GM13976 (cell line): ENCODE results near the gene BACH2.

ENCODE experiments used
- DNase-seq: peaks from one replicate; pipeline ENCODE4 v3.0.0; 2012; ENCODE audit warnings: low spot score
- in situ Hi-C: fragments of 300-500 bp; cut with MboI; formaldehyde crosslinking; loops from one replicate; pipeline ENCODE4 v1.12.0; 2022; ENCODE audit warnings: low sequenced_read_pairs, mixed read lengths, inconsistent platforms; ENCODE audit not compliant: unreplicated experiment
- TF ChIP-seq, protein P1 (sequence below): IDR thresholded peaks from 2 replicates; pipeline ENCODE4 v1.5.1; 2012; ENCODE audit warnings: borderline replicate concordance, mild to moderate bottlenecking; ENCODE audit not compliant: insufficient read depth; ENCODE audit errors: extremely low read depth, missing control alignments, control extremely low read depth

The BACH2 gene

GRCh38 chr6:89944181-89944755, 352.4 kb downstream of the BACH2 start:
- in situ Hi-C loops: loop anchor here (5.0 to 10.0 kb wide), 2 partner anchors 451 to 533 kb away; no protein-coding TSS in a partner anchor
- TF ChIP-seq, protein P1, sequence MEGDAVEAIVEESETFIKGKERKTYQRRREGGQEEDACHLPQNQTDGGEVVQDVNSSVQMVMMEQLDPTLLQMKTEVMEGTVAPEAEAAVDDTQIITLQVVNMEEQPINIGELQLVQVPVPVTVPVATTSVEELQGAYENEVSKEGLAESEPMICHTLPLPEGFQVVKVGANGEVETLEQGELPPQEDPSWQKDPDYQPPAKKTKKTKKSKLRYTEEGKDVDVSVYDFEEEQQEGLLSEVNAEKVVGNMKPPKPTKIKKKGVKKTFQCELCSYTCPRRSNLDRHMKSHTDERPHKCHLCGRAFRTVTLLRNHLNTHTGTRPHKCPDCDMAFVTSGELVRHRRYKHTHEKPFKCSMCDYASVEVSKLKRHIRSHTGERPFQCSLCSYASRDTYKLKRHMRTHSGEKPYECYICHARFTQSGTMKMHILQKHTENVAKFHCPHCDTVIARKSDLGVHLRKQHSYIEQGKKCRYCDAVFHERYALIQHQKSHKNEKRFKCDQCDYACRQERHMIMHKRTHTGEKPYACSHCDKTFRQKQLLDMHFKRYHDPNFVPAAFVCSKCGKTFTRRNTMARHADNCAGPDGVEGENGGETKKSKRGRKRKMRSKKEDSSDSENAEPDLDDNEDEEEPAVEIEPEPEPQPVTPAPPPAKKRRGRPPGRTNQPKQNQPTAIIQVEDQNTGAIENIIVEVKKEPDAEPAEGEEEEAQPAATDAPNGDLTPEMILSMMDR: no peak
- no peak for DNase-seq

- TF ChIP-seq, protein P1: no peak
- in situ Hi-C loops: loop anchor here (5.0 to 10.0 kb wide), 2 partner anchors 452 to 535 kb away; no protein-coding TSS in a partner anchor
- no peak for DNase-seq
Measured at GRCh38 chr6:89942601-89943000, 354.0 kb downstream of the BACH2 start.

DNA sequence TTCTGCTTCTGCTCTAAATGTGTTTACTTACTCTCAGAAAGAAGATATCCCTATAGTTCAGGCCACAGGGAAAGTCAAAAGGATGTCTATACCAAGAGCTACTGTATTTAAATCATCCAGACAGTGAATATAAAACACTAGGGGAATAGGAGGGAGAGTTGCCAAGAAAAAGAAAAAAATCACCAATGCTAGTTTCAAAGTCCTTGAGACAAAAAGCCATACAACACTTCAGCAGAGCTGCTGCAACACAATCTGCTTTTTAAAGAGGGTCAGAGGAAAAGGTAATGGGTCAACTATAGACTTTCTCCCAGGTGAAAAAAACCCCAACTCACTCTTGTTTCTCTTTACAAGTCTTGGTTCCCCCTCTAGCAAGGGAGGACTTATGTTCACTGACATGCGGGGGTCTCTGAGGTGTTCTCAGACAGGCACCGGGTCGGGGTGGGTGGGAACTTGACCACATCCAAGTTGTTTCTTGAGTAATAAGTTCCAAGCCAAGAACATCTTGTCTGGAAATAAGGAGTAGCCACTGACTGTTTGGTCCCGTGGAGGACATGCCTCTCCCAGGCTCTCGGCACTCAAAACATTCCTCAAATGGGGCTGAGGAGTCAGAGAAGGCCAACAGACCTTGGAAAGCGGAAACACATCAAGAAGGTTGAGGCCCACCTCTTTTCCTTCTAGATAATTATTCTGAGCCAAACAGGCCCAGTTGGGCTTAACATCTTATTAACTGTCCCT, 354.7 kb downstream of the BACH2 start:
- TF ChIP-seq, protein P1: no peak
- DNase-seq: no peak
- in situ Hi-C loops: loop anchor here (5.0 to 10.0 kb wide), 2 partner anchors 453 to 535 kb away; no protein-coding TSS in a partner anchor

- DNase-seq: no peak
- TF ChIP-seq, protein P1: no peak
- in situ Hi-C loops: loop anchor here (5.0 to 10.0 kb wide), 2 partner anchors 454 to 536 kb away; no protein-coding TSS in a partner anchor
Measured at GRCh38 chr6:89941031-89941762, 355.4 kb downstream of the BACH2 start.

- peak; percentile 74 for DNase-seq
- TF ChIP-seq, protein P1: peak; percentile 66
- in situ Hi-C loops: loop anchor here (5.0 to 10.0 kb wide), 2 partner anchors 454 to 537 kb away; no protein-coding TSS in a partner anchor
Measured at GRCh38 chr6:89940225-89941027, 356.2 kb downstream of the BACH2 start.

- TF ChIP-seq, protein P1: no peak
- DNase-seq: no peak
- in situ Hi-C loops: no loop called here
Measured at GRCh38 chr6:89939144-89939543, 357.5 kb downstream of the BACH2 start.
